Left forelimb (tissue), 1 donor: ENCODE data around the gene MITD1.
A peak's percentile ranks its signal among the peaks of the same experiment; 100 is the strongest.
"Not testable (repeated sequence)": the region's sequence is repeated elsewhere in the genome, so short reads cannot be mapped to it uniquely, and the experiment has no call there.

ENCODE experiments used
- DNase-seq: peaks from one replicate; pipeline ENCODE4 v3.0.0-alpha.2; 2018; ENCODE audit warnings: low spot score

The MITD1 gene

DNA sequence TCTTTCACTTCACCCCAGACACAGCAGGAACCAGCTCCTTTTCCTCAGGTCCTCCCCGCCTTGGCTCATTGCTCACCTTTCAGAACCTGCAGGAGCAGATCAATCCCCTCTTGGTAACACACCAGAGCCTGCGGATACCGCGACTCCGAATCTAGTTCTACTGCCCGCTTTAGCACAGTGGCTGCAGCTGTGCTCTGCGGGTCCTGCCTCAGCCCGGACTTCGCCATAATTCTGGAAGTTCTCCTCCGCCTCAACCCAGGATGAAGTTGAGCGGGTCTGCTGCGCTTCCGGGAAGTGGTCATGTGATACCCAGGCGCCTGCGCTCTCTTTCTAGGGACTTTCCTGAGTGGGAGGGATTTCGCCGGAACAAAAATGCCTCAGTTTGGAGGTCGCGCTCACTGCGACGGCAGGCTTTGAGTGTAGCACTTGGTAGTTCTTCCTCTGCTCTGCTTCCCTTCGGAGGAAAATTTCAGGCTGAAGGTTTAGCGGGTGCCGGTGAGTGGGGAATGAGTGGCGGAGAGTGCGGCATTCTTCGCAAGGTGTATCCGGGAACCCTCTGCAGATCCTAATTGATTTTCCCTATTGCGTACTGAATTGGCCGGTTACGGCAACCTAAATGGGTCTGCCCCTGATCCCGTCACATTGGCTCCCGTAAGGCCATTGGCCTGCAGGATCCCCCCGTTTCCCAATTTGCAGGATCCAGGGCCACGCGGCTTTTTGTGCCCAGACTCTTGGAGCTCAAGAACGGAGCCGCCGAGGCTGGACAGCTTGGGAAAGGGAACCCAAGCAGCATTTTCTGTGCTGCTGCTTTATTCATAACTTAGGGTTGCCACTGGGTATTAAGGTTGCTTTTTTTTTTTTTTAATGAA, at the start of gene MITD1, which contains the start of gene MRPL30:
Gene MITD1, minus strand, starts transcription at position 304 of the 869 bp plus-strand sequence. Its CDS starts 77 bp downstream, at position 227.
Gene MRPL30, plus strand, starts transcription at position 430 of the 869 bp plus-strand sequence. CDS start 5,020 bp downstream, outside the sequence.
- peak; percentile 94 for DNase-seq

- DNase-seq = no peak
These were observed 37.2 kb upstream of the MITD1 start for GRCh38 chr2:99217929-99218501.

DNA sequence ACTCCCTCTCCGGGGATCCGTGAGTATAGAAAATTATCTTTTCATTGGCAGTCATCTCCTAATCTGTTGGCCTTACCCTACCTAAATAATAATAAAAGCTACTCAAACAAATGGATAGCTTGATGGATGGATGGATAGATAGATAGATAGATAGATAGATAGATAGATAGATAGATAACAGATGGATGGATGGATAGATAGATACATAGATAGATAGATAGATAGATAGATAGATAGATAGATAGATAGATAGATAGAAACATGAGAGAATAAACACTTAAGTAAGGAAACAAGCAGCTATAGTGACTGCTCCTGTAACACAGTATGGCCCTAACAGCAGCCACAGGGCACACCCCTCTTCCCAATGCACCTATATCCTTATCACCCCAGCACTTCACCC, 35.2 kb upstream of the MITD1 start:
- no peak for DNase-seq

DNA sequence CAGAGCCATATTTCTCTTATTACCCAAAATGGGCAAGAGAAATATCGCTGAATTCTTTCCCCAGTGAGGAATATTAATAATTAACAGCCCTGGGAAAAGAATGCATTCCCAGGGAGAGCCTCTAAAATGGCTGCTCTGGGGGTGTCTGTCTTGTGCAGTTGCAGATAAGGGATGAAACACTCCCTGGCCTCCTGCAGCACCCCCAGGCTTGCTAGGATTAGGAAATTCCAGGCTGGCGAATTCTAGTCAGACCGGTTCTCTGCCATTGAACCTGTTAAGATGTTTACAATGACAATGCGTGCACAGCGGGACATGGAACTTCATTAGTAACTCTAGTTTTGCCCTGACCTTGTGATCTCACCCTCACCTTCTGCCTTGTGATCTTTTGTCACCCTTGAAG, 24.6 kb upstream of the MITD1 start:
- no peak for DNase-seq

DNA sequence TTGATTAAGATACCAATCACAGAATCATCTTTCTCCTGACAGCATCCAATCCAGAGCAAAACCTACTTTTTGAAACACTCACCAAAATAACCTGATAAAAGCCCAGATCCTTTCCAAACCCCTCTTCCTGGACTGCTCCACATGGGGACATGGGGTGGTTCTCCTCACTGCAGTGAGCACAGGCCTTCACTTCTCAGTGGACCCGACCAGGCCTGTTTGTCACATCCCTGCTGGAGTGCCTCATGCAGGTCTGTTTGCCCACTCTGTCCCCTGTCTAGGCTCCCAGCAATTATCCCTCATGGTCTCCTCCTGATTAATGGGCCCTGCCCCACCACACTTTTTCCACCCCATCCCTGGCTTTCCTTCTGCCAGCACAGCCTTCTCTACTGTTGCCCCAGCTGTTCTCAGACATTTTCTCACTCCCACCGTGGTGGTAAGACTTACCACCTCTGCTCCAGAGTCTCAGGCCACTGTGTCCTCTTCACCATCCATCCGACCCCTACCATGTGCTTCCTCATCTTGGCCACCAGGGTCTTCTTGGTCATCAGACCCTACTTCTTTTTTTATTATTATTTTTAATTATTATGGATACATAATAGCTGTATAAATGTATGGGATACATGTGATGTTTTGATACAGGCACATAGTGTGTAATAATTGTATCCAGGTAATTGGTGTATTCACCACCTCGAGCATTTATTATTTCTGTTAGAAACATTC, 21.3 kb upstream of the MITD1 start:
- no peak for DNase-seq

DNA sequence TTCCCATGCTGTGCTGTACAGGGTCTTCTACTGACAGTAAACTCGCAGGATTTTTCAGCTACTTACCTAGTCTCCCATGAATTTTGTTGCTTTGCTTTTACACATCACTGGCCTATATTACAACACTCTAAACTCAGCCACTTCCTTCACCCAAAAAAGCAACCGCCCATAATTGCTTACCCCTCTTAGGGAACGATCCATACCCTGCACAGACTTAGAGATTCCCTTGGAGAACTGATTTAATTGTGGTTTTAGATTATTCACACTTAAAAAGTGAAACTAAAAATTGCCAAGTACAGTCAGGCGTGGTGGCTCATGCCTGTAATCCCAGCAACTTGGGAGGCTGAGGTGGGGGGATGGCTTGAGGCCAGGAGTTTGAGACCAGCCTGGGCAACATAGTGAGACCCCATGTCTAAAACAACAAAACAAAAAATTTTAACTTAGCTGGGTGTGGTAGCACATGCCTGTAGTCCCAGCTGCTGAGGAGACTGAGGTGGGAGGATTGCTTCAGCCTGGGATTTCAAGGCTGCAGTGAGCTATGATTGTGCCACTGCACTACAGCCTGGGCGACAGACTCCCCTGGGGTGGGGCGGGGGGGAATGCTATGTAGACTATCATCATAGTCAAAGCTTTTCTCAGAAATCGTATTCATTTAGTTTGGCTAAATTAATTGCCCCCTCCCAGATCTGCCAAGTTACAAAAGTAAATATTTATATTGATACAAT, 19.4 kb upstream of the MITD1 start:
- DNase-seq = no peak

DNA sequence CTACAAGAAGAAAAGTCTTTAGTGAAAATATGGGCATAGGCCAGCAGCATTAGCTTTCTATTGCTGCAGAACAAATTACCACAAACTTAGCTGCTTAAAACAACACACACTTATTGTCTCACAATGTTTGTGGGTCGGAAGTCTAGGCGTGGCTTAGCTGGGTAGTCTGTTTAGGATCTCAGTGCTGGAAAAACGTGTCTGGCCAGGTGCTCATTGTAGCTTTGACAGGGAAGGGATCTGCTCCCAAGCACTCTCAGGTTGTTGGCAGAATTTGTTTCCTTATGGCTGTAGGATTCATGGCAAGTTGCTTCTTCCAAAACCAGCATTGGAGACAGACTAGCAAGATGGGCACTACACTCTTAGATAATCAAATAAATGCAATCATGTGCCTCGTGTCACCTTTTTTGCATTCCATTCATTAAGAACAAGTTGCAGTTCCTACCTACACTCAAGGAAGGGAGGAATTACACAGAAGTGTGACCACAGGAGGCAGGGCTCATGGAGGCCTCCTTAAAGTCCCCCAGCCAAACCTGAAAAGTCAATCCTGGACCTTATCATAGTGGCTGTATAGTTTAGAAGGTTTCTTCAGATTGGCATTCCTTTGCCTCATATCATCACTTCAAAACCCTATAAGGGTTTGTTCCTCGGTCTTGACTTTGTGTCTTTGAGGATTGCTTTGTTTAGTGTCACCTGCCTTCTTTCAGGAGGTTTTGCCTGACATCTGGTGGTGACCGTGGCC, 17.4 kb upstream of the MITD1 start:
- DNase-seq = no peak

DNA sequence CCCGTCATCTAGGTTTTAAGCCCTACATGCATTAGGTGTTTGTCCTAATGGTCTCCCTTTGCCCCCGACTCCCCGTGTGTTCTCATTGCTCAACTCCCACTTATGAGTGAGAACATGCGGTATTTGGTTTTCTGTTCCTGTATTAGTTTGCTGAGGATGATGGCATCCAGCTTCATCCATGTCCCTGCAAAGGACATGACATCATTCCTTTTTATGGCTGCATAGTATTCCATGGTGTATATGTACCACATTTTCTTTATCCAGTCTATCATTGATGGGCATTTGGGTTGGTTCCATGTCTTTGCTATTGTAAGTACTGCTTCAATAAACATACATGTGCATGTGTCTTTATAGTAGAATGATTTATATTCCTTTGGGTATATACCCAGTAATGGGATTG, 11.5 kb upstream of the MITD1 start:
- not testable (repeated sequence) for DNase-seq

DNA sequence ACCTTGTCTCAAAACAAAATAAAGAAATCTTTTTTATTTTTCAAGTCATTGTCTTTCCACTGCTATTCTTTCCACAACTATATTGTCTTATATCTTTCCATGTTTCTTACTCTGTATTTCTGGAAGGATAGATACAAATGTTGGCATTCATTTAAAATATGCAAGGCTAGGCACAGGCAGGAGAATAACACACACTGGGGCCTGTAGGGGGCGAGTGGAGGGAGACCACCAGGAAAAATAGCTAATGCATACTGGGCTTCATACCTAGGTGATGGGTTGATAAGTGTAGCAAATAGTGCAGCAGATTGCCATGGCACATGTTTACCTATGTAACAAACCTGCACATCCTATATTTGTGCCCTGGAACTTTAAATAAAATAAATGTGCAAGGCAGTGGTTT, 9.7 kb upstream of the MITD1 start:
- no peak for DNase-seq

GRCh38 chr2:99188357-99188756, 7.5 kb upstream of the MITD1 start:
- DNase-seq = no peak

- DNase-seq = no peak
These were observed 6.2 kb upstream of the MITD1 start for GRCh38 chr2:99187011-99187410.

DNA sequence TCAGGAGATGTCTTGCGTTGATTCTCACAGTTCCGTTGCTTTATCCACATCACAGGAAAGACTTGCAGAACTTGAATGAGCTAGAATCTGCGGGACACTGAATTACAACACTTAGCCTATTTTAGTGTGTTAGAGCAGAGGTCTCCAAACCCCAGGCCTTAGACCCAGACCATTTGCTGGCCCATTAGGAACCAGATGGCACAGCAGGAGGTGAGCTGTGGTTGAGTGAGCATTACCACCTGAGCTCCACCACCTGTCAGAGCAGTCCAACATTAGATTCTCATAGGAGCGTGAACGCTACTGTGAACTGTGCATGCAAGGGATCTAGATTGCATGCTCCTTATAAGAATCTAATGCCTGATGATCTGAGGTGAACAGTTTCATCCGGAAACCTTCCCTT, 4.0 kb upstream of the MITD1 start:
- no peak for DNase-seq

GRCh38 chr2:99183025-99183424, 2.2 kb upstream of the MITD1 start:
- no peak for DNase-seq

- DNase-seq = no peak
These were observed 754 bp upstream of the MITD1 start for GRCh38 chr2:99181624-99182000.

DNA sequence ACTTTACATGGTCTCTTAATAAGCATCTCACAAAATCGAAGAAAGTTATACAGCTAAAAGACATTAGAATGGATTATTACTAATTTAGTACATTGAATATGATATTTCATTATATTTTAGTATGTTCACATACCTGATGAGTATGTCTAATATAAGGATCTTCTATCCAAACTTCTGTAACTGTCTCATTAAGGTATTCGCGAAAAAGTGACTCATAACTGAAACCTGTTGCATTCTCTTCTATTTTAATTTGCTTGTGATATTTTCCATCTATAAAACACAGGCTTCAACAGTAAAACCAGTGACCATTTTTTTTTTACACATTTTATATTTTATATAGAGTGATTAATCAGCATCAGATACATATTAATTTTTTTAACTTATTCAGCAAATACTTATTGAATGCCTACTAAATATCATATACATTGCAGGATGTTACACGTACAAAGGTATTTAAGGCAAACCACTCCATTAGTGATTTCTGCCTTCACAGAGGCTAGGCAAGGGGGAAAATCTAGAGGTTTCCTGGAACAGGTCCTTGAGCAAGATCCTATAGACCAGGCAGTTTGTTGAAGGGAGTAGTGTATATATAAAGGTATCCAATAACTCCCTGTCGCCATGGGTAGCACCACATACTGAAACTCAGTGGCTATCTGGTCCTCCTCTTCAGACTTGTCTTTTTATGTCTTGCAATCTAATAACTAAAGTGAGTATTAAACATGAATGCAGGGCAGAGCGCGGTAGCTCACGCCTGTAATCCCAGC, 9.3 kb downstream of the MITD1 start:
- no peak for DNase-seq

DNA sequence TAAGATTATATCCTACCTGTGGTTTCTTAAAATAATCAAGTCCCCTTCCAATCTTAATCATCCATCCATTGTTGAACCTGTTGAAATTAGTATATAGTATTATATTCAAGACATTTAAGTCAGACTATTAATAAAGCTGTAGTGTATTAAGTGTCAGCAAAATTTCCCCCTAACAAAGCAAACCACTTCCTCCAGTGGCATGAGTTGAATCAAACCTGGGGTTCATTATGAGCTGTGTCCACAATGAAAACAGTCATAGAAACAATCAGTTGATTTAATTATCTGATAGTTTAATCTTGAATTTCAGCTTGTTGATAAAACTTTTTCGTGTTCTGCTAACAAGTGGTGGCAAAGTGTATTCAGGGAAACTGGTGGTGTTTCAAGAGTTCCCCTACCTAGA, 11.3 kb downstream of the MITD1 start:
- DNase-seq = no peak

GRCh38 chr2:99166218-99166617, 14.6 kb downstream of the MITD1 start:
- no peak for DNase-seq

DNA sequence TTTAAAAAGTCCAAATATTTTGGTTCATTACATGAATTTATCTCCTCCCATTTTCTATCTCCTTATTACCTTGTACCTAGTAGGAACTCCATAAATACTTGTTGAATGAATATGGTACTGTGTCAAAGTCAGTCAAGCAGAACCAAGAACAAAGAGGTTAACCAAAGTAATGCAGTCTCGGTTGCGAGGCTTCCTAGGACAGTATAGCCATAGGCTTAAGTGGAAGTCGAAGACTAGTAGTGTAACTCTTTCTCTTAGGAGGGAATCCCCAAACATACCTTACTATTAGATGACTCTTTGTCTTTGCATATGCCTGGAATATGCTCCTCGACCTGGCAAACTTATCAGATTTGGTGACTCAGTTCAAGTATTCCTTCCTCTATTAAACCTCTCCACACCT, 21.3 kb downstream of the MITD1 start:
- no peak for DNase-seq

DNA sequence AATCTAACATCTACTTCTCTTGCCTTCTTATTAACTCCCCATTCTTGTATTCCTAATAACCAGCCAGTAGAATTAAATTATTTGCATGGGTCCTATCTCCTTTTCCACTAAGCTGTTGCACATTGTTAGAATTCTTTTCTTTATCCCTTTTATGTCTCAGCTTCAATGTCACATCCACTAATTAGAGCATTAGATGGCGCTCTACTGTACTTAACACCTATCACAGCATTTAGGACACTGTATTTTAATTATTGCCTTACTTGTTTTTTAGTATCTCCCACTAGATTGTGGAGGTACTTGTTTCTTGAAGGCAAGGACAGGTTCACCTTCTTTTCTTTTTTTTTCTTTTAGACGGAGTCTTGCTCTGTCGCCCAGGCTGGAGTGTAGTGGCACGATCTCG, 22.3 kb downstream of the MITD1 start:
- no peak for DNase-seq

DNA sequence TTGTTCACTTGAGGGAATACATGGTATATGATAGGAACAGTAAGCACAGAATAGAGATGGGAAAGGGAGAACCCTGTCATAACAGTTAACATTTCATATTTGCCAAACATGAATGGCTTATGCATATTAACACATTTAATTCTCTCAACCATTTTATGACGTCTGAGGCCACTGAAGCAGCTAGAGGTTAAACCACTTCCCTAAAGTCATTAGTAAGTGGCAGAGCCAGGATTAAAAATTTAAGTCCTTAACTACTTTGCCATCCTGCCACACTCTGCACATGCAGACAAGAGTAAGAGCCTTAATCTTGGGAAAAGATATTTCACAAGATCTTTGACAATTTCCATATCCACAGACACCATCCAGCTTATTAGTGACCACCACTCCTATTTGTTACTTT, 24.0 kb downstream of the MITD1 start:
- no peak for DNase-seq
